Peyer's patch (tissue), 4 donors: ENCODE data around the gene ASAP2. TPM values are rescaled to one million over a fixed set of nuclear protein-coding genes. Genes with fewer than 3 reads are reported as not detected.
"Not testable (repeated sequence)": the region's sequence is repeated elsewhere in the genome, so short reads cannot be mapped to it uniquely, and the experiment has no call there.

Experiments
- DNase-seq, 3 donors: peaks; one replicate each; pipeline ENCODE4 v3.0.0-alpha.2; 2017 to 2019
- H3K27ac ChIP-seq, 4 donors: fragments of 200-600 bp; sonication (generic); one replicate each; pipeline ENCODE4 v1.5.1; 2016 to 2019
- H3K27me3 ChIP-seq, 2 donors: fragments of 200-600 bp; sonication (generic); one replicate each; pipeline ENCODE4 v1.5.1; 2019
- H3K36me3 ChIP-seq, 3 donors: fragments of 200-600 bp; sonication (generic); one replicate each; pipeline ENCODE4 v1.5.1; 2016 to 2019
- H3K4me1 ChIP-seq, 4 donors: fragments of 200-600 bp; sonication (generic); one replicate each; pipeline ENCODE4 v1.5.1; 2016 to 2019
- H3K4me3 ChIP-seq, 4 donors: fragments of 200-600 bp; sonication (generic); 1 replicate in 3 of 4; 2 replicates in 1 of 4; pipeline ENCODE4 v1.5.1; 2016 to 2019; ENCODE audit warnings: mild to moderate bottlenecking in 1 of 4
- H3K9me3 ChIP-seq, 4 donors: fragments of 200-600 bp; sonication (generic); one replicate each; pipeline ENCODE4 v1.5.1; 2016 to 2019; ENCODE audit warnings: mild to moderate bottlenecking in 1 of 4
- POLR2A ChIP-seq, 2 donors: fragments of 450-650 bp; IDR thresholded peaks; one replicate each; pipeline ENCODE4 v1.5.1; 2017; ENCODE audit warnings: antibody characterized with exemption in 2 of 2, mild to moderate bottlenecking in 2 of 2, moderate library complexity in 2 of 2
- total RNA-seq, 4 donors: library from RNA; depleted of rRNA; stranded (reverse); fragments of >200 nt; gene quantifications; one replicate each; pipeline ENCODE4 v1.1.0, GENCODE V29; 2016
- TF ChIP-seq, protein P1 (sequence below), 6 experiments: fragments of 450-650 bp in 4 of 6; fragments of 200-600 bp in 2 of 6; sonication (generic) in 1 of 6; IDR thresholded peaks; one replicate each; pipeline ENCODE4 v1.5.1; 2017 to 2019; ENCODE audit warnings: antibody characterized with exemption in 6 of 6, mild to moderate bottlenecking in 3 of 6, moderate library complexity in 1 of 6

Gene ASAP2
- total RNA-seq, 4 donors from 2014 or later: 30.6 to 59.4 (median 37.8) TPM

DNA sequence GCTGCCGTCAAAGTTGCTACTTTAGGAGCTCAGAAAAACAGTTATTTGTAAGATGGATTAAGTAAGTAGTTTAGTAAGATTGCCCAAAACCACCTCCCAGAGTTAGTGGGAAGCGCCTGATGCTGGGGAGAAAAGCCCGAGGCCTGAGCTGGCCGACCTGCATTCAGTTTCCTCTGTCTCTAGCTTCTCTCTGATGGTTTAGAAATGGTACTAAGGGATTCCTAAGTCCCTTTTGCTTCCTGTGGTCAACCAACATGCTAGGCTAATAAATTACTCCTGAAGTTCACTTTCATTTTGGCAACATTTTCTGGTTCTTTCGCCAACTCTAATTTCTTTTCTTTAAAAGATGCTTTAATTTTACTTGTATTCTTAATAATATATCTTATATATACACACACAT lies 60.1 kb downstream of the ASAP2 start:
- no peak for DNase-seq
- Histone ChIP-seq H3K36me3 (no peaks in the 10 kb centered on the region), H3K9me3 (no peaks in the 10 kb centered on the region), H3K4me3 (no peak overlapping the region), H3K4me1 (peaks cover 0 to 12% (median 0%) of the 10 kb centered on the region in 4 donors), H3K27me3 (no peaks in the 10 kb centered on the region), H3K27ac (no peak overlapping the region)
- no peak for TF ChIP-seq POLR2A (IDR thresholded peaks at IDR 0.05)
- TF ChIP-seq, protein P1, sequence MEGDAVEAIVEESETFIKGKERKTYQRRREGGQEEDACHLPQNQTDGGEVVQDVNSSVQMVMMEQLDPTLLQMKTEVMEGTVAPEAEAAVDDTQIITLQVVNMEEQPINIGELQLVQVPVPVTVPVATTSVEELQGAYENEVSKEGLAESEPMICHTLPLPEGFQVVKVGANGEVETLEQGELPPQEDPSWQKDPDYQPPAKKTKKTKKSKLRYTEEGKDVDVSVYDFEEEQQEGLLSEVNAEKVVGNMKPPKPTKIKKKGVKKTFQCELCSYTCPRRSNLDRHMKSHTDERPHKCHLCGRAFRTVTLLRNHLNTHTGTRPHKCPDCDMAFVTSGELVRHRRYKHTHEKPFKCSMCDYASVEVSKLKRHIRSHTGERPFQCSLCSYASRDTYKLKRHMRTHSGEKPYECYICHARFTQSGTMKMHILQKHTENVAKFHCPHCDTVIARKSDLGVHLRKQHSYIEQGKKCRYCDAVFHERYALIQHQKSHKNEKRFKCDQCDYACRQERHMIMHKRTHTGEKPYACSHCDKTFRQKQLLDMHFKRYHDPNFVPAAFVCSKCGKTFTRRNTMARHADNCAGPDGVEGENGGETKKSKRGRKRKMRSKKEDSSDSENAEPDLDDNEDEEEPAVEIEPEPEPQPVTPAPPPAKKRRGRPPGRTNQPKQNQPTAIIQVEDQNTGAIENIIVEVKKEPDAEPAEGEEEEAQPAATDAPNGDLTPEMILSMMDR (IDR thresholded peaks at IDR 0.05): no peak

DNA sequence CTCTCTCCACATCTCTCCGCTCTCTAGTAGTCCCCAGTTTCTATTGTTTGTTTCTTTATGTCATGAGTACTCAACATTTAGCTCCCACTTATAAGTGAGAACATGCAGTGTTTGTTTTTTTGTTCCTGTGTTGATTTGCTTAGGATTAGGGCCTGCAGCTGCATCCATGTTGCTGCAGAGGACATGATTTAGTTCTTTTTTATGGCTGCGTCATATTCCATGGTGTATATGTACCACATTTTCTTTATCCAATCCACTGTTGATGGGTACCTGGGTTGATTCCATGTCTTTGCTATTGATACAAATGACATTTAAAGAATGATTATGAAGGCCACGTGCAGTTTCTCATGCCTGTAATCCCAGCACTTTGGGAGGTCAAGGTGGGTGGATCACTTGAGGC lies 60.7 kb downstream of the ASAP2 start:
- H3K27ac ChIP-seq, H3K4me3 ChIP-seq, H3K36me3 ChIP-seq, H3K27me3 ChIP-seq, DNase-seq, H3K9me3 ChIP-seq, H3K4me1 ChIP-seq: not testable (repeated sequence)

DNA sequence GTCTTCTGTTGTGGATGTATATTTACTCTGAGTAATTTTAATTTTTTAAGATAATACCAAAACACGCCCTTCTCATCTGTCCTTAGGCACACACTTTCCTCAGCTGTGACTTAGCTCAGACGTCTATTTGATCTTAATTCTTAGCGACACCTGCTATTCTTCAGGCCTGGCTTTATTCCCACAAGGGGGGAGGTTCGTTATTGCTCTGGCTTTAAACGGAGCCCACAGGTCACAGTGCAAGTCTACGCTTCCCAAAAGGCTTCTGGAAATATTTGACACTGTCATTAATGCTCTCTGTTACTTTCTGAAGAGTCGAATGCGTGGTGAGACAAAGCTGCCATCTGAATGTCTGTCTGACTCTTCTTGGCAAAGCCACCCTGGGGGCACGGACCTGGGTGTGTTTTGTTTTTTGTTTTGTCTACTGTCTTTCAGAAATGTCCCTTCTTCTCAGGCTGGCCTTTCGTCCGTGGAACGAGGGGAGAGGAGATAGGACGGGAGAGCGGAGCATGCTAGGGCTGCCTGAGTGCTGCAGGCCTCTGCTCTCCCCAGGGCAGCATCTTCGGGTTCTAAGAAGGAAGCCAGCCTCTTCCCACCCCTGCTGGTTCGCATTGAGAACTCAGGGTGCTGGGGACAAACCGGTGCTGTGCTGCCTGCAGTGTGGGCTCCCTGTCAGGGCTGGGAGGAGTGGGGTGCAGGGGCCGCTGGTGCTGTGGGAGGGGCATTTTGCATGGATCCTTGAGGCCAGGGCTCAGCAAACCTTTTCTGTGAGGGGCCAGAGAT lies 61.9 kb downstream of the ASAP2 start:
- Histone ChIP-seq H3K4me1 (no peaks in the 10 kb centered on the region), H3K4me3 (no peak overlapping the region), H3K27ac (no peak overlapping the region), H3K9me3 (no peaks in the 10 kb centered on the region), H3K27me3 (no peaks in the 10 kb centered on the region), H3K36me3 (no peaks in the 10 kb centered on the region)
- TF ChIP-seq, protein P1 (IDR thresholded peaks at IDR 0.05): no peak
- TF ChIP-seq POLR2A (IDR thresholded peaks at IDR 0.05): no peak
- DNase-seq: no peak

GRCh38 chr2:9269295-9269694 lies 62.7 kb downstream of the ASAP2 start:
- no peak for DNase-seq
- Histone ChIP-seq H3K27me3 (no peaks in the 10 kb centered on the region), H3K36me3 (no peaks in the 10 kb centered on the region), H3K9me3 (no peaks in the 10 kb centered on the region), H3K4me1 (peaks cover 0 to under 1% (median 0%) of the 10 kb centered on the region in 4 donors), H3K4me3 (no peak overlapping the region), H3K27ac (no peak overlapping the region)
- TF ChIP-seq, protein P1 (IDR thresholded peaks at IDR 0.05): no peak
- TF ChIP-seq POLR2A (IDR thresholded peaks at IDR 0.05): no peak

DNA sequence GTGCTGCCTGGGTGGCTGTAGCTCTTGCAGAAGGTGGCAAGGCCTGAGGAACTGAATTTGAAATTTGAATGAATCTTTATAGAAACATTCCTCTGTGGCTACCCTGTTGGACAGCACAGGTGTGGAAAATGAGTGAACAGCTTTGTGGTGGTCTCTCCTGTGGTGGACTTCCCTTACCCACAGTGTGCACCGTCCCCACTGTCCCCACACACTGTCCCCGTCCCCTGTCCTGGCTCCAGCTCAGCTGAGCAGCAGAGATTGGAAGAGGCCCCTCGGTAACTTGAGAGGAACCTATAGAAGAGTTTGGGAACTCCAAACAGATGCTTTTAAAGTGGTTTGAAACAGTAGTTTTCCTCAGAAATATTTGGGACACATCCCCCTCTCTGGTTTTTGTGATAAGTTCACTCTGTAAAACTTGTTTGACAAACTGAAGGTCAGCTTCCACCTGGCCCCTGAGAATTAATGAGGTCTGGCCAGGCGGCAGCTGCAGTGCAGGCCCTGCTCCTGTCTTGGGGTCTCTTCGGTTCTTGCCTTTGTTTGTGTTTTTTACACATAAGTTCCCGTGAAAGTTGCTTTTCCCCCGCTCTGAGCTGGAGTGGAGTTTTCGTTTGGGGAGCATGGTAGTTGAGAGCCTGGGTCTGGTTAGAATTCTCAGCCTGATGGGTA lies 63.2 kb downstream of the ASAP2 start:
- TF ChIP-seq, protein P1 (IDR thresholded peaks at IDR 0.05): no peak
- TF ChIP-seq POLR2A (IDR thresholded peaks at IDR 0.05): no peak
- H3K9me3 ChIP-seq: no peaks in the 10 kb centered on the region
- H3K27me3 ChIP-seq: no peaks in the 10 kb centered on the region
- H3K36me3 ChIP-seq: no peaks in the 10 kb centered on the region
- no peak overlapping the region for H3K27ac ChIP-seq
- no peak for DNase-seq
- H3K4me1 ChIP-seq: peaks cover 0 to 5% (median 0%) of the 10 kb centered on the region in 4 donors
- H3K4me3 ChIP-seq: no peak overlapping the region

- H3K9me3 ChIP-seq: no peaks in the 10 kb centered on the region
- no peaks in the 10 kb centered on the region for H3K36me3 ChIP-seq
- H3K27ac ChIP-seq: no peak overlapping the region
- DNase-seq: no peak
- no peaks in the 10 kb centered on the region for H3K27me3 ChIP-seq
- no peak for TF ChIP-seq POLR2A (IDR thresholded peaks at IDR 0.05)
- TF ChIP-seq, protein P1 (IDR thresholded peaks at IDR 0.05): no peak
- no peak overlapping the region for H3K4me3 ChIP-seq
- peaks cover 0 to 17% (median 0%) of the 10 kb centered on the region in 4 donors for H3K4me1 ChIP-seq
Observed at GRCh38 chr2:9271091-9271490, 64.5 kb downstream of the ASAP2 start.
